Measurements from ENCODE around the gene KNL1.
A peak's percentile ranks its signal among the peaks of the same experiment; 100 is the strongest.

The KNL1 gene

DNA sequence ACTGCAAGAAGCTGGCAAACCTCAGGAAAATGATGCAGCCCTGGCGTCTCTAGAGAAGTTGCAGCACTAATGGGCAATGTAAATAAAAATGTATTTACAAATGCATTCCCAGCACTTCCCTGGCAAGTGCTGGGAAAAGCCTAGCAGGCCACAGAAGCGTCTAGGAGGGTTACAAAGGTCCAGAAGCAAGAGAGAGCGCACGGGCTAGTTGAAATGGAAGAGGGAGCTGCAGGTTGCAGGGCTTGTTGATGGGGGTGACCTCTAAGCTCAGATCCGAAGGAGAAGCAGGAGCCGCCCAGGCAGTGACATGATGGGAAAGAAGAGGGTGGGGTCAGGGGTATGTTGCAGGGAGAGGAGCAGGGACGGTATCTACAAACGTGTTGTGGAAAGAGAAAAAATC, 2.7 kb upstream of the KNL1 start:
- Histone ChIP-seq H3K4me1 (ENCODE audit: insufficient read depth, low read length) (peaks cover 4% of the 10 kb centered on the region; the same call in 1 of the 2 replicates), H3K9me3 (ENCODE audit: insufficient read depth, low read depth, low read length) (no peaks in the 10 kb centered on the region), H3K27me3 (ENCODE audit: insufficient read depth, low read length) (no peaks in the 10 kb centered on the region), H3K27ac (ENCODE audit: low read length) (no peak overlapping the region), H3K36me3 (ENCODE audit: insufficient read depth, low read depth, low read length) (no peaks in the 10 kb centered on the region), H3K4me3 (ENCODE audit: low read length) (peak overlapping the region; percentile 48), H3K9ac (ENCODE audit: low read depth, low read length) (no peak overlapping the region)

DNA sequence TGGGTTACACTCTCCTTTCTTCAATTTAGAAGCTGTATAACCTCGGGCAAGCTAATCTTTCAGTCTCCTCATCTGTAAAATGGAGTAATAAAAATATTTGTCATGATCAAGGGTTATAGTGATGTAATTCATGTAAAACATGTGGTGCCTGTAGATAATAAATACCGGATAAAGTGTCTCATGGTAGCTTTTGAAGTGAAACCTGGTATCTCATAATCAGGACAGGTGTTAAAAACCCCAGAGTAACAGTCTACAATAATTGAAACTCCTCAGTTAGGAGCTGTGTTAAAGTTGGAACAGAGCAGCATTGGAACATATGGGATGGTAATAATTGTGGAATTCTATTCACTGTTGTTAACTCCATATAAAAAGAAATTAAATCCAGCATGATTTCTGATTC, 884 bp upstream of the KNL1 start:
- H3K4me3 ChIP-seq (ENCODE audit: low read length): no peak overlapping the region
- H3K9ac ChIP-seq (ENCODE audit: low read depth, low read length): no peak overlapping the region
- peaks cover 4% of the 10 kb centered on the region; the same call in 1 of the 2 replicates for H3K4me1 ChIP-seq (ENCODE audit: insufficient read depth, low read length)
- no peaks in the 10 kb centered on the region for H3K36me3 ChIP-seq (ENCODE audit: insufficient read depth, low read depth, low read length)
- no peaks in the 10 kb centered on the region for H3K9me3 ChIP-seq (ENCODE audit: insufficient read depth, low read depth, low read length)
- no peak overlapping the region for H3K27ac ChIP-seq (ENCODE audit: low read length)
- H3K27me3 ChIP-seq (ENCODE audit: insufficient read depth, low read length): no peaks in the 10 kb centered on the region

DNA sequence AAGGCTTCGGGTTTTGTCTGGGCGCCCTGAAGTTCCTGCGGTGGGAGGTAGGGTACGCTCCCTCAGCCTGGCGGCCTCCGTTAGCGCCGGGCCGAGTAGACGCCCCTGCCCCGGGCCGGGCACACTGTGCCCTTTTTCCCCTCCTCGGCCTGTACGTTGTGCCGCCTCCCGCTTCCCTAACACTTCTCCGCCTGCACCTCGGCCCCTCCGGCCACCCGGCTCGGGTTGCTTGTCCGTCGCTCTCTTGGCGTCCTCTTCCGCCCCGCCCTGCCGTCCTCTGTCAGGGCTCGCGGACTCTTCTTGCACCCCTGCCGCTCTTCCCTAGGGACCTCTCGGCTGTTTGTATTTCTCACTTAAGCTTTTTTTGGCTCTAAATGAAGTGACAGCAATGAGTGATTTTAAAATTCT, 384 bp downstream of the KNL1 start:
- Histone ChIP-seq H3K27ac (ENCODE audit: low read length) (peak overlapping the region; percentile 63), H3K27me3 (ENCODE audit: insufficient read depth, low read length) (no peaks in the 10 kb centered on the region), H3K36me3 (ENCODE audit: insufficient read depth, low read depth, low read length) (no peaks in the 10 kb centered on the region), H3K4me3 (ENCODE audit: low read length) (peak overlapping the region; percentile 86), H3K4me1 (ENCODE audit: insufficient read depth, low read length) (peaks cover 4% of the 10 kb centered on the region; the same call in 1 of the 2 replicates), H3K9me3 (ENCODE audit: insufficient read depth, low read depth, low read length) (no peaks in the 10 kb centered on the region), H3K9ac (ENCODE audit: low read depth, low read length) (peak overlapping the region; percentile 90)

DNA sequence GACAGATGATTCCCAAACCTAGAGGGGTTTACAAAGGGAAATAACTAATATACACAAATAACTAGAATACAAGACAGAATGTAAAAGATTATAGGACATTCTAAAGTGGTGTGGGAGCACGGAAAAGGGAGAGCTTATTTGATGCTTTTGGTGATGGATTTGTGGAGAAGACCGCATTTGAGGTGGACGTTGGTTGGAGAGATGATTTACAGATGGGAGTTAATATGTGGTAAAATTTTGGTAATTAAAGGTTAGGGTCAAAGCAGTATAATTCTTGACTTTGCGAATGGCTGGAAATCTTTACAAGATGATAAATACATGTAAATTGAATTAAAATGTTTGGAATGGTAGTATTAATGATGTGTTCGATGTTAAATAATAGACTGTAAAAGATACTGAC, 1.2 kb downstream of the KNL1 start:
- Histone ChIP-seq H3K27ac (ENCODE audit: low read length) (no peak overlapping the region), H3K9ac (ENCODE audit: low read depth, low read length) (peak overlapping the region; percentile 90; the same call in 1 of the 2 replicates), H3K4me3 (ENCODE audit: low read length) (peak overlapping the region; percentile 86), H3K27me3 (ENCODE audit: insufficient read depth, low read length) (no peaks in the 10 kb centered on the region), H3K36me3 (ENCODE audit: insufficient read depth, low read depth, low read length) (no peaks in the 10 kb centered on the region), H3K9me3 (ENCODE audit: insufficient read depth, low read depth, low read length) (no peaks in the 10 kb centered on the region), H3K4me1 (ENCODE audit: insufficient read depth, low read length) (peaks cover 4% of the 10 kb centered on the region; the same call in 1 of the 2 replicates)

DNA sequence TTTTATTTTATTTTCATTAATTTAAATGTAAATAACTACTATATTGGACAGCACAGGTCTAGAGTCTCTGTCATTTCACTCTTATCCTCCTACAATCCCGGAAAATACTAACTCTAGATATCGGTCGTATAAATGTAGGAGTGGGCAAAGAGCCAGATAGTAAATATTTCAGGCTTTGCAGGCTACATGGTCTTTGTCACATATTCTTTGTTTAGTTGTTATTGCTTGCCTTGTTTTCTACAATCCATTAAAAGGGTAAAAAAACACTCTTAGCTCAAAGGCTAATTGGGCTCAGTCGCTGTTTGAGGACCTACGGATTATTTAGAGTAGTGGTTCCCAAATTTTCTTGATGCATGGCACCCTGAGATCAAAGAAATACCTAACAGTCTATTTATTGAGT, 1.7 kb downstream of the KNL1 start:
- Histone ChIP-seq H3K9ac (ENCODE audit: low read depth, low read length) (no peak overlapping the region), H3K27ac (ENCODE audit: low read length) (no peak overlapping the region), H3K4me1 (ENCODE audit: insufficient read depth, low read length) (peaks cover 4% of the 10 kb centered on the region; the same call in 1 of the 2 replicates), H3K27me3 (ENCODE audit: insufficient read depth, low read length) (no peaks in the 10 kb centered on the region), H3K4me3 (ENCODE audit: low read length) (no peak overlapping the region), H3K9me3 (ENCODE audit: insufficient read depth, low read depth, low read length) (no peaks in the 10 kb centered on the region), H3K36me3 (ENCODE audit: insufficient read depth, low read depth, low read length) (no peaks in the 10 kb centered on the region)

DNA sequence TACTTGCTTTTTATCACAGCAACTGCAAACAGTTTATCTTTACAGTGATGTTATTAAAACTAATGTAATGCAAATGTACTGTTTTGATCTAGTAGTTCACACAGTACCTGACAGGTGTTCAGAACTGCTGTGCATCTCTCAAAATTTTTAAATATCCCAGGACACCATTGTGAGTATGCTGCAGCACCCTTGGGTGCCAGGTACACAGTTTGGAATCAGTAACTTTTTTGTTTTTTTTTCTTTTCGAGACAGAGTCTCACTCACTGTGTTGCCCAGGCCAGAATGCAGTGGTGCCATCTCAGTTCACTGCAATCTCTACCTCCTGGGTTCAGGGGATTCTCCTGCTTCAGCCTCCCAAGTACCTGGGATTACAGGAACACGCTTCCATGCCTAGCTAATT, 3.0 kb downstream of the KNL1 start:
- H3K9me3 ChIP-seq (ENCODE audit: insufficient read depth, low read depth, low read length): no peaks in the 10 kb centered on the region
- H3K27ac ChIP-seq (ENCODE audit: low read length): no peak overlapping the region
- no peak overlapping the region for H3K9ac ChIP-seq (ENCODE audit: low read depth, low read length)
- H3K27me3 ChIP-seq (ENCODE audit: insufficient read depth, low read length): no peaks in the 10 kb centered on the region
- peaks cover 4% of the 10 kb centered on the region; the same call in 1 of the 2 replicates for H3K4me1 ChIP-seq (ENCODE audit: insufficient read depth, low read length)
- no peaks in the 10 kb centered on the region for H3K36me3 ChIP-seq (ENCODE audit: insufficient read depth, low read depth, low read length)
- H3K4me3 ChIP-seq (ENCODE audit: low read length): no peak overlapping the region

DNA sequence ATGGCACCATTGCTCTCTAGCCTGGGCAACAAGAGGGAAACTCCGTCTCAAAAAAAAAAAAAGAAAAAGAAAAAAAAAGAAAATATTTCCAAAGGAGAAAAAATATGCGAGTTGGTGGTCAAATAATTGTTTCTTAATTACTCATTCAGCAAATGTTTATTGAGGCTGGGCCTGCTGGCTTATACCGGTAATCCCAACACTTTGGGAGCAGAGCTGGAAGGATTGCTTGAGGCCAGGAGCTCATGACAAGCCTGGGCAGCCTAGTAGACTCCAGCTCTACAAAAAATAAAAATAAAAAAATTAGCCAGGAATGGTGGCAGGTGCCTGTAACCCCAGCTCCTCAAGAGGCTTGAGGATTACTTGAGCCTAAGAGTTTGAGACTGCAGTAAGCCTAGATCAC, 4.1 kb downstream of the KNL1 start:
- H3K4me3 ChIP-seq (ENCODE audit: low read length): no peak overlapping the region
- H3K27me3 ChIP-seq (ENCODE audit: insufficient read depth, low read length): no peaks in the 10 kb centered on the region
- no peaks in the 10 kb centered on the region for H3K9me3 ChIP-seq (ENCODE audit: insufficient read depth, low read depth, low read length)
- H3K9ac ChIP-seq (ENCODE audit: low read depth, low read length): no peak overlapping the region
- no peak overlapping the region for H3K27ac ChIP-seq (ENCODE audit: low read length)
- H3K36me3 ChIP-seq (ENCODE audit: insufficient read depth, low read depth, low read length): no peaks in the 10 kb centered on the region
- peaks cover 4% of the 10 kb centered on the region; the same call in 1 of the 2 replicates for H3K4me1 ChIP-seq (ENCODE audit: insufficient read depth, low read length)

DNA sequence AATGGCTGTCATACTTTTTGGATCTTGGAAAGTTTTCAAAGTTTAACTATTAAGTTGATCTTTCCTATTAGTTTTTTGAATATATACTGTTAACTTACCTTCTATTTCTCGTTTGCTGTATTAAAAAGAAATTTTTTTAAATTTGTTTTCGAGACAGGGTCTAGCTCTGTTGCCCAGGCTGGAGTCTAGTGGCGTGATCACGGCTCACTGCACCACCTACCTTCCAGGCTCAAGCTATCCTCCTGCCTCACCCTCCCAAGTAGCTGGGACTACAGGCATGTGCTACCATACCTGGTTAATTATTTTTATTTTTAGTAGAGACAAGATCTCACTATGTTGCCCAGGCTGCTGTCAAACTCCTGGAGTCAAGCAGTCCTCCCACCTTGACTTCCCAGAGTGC, 4.6 kb downstream of the KNL1 start:
- Histone ChIP-seq H3K36me3 (ENCODE audit: insufficient read depth, low read depth, low read length) (no peaks in the 10 kb centered on the region), H3K4me3 (ENCODE audit: low read length) (no peak overlapping the region), H3K27ac (ENCODE audit: low read length) (no peak overlapping the region), H3K9ac (ENCODE audit: low read depth, low read length) (no peak overlapping the region), H3K9me3 (ENCODE audit: insufficient read depth, low read depth, low read length) (no peaks in the 10 kb centered on the region), H3K27me3 (ENCODE audit: insufficient read depth, low read length) (no peaks in the 10 kb centered on the region), H3K4me1 (ENCODE audit: insufficient read depth, low read length) (peaks cover 4% of the 10 kb centered on the region; the same call in 1 of the 2 replicates)

DNA sequence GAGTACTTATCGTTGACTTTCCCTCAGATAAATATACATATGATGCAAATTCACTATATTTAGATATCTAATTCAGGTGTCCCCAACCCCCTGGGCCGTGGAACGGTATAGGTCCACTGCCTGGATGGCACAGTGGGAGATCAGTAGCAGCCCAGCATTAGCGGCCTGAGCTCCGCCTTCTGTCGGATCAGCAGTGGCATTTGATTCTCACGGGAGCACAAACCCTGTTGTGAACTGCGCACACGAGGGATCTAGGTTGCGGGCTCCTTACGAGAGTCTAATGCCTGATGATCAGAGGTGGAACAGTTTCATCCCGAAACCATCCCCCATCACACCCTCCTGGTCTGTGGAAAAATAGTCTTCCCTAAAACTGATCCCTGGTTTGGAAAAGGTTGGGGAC, 6.9 kb downstream of the KNL1 start:
- no peak overlapping the region for H3K9ac ChIP-seq (ENCODE audit: low read depth, low read length)
- no peaks in the 10 kb centered on the region for H3K9me3 ChIP-seq (ENCODE audit: insufficient read depth, low read depth, low read length)
- H3K4me1 ChIP-seq (ENCODE audit: insufficient read depth, low read length): no peaks in the 10 kb centered on the region
- no peaks in the 10 kb centered on the region for H3K27me3 ChIP-seq (ENCODE audit: insufficient read depth, low read length)
- H3K27ac ChIP-seq (ENCODE audit: low read length): no peak overlapping the region
- no peak overlapping the region for H3K4me3 ChIP-seq (ENCODE audit: low read length)
- H3K36me3 ChIP-seq (ENCODE audit: insufficient read depth, low read depth, low read length): no peaks in the 10 kb centered on the region

DNA sequence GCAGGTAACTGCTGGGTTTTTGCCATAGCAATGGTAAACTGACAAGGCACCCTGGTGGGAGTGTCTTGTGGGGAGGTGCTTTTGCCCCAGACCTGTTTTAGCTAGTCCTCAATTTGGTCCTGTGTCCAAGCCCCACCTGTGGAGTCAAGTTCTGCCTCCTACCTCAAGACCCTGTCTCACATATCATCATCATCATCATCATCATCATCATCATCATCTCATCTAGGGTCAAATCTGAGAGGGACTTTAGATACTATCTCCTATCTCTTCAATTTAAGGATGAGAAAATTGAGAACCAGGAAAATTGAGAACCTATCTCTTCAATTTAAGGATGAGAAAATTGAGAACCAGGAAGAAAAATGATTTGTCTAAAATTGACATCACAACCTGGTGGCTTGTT, 9.9 kb downstream of the KNL1 start:
- Histone ChIP-seq H3K4me3 (ENCODE audit: low read length) (no peak overlapping the region), H3K27me3 (ENCODE audit: insufficient read depth, low read length) (no peaks in the 10 kb centered on the region), H3K36me3 (ENCODE audit: insufficient read depth, low read depth, low read length) (no peaks in the 10 kb centered on the region; the same call in 1 of the 2 replicates), H3K9ac (ENCODE audit: low read depth, low read length) (no peak overlapping the region), H3K9me3 (ENCODE audit: insufficient read depth, low read depth, low read length) (no peaks in the 10 kb centered on the region), H3K27ac (ENCODE audit: low read length) (no peak overlapping the region), H3K4me1 (ENCODE audit: insufficient read depth, low read length) (no peaks in the 10 kb centered on the region)

DNA sequence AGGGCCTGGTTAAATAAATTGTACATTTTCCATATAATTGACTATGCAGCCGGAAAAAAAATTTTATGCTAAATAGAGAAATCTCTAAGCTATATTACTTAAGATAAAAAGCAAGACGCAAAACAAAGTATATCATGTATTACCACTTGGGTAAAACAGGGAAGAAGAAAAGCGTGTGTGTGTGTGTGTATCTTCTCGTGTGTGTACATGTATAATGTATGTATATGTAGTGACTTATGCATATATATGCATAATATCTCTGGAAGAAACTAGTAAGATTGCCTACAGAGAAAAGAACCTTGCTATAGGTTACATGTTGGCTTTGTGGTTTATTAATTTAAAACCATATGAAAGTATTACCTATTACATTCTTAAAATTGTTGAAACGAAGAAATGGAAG, 19.0 kb downstream of the KNL1 start:
- H3K9ac ChIP-seq (ENCODE audit: low read depth, low read length): no peak overlapping the region
- no peak overlapping the region for H3K4me3 ChIP-seq (ENCODE audit: low read length)
- no peak overlapping the region for H3K27ac ChIP-seq (ENCODE audit: low read length)
- no peaks in the 10 kb centered on the region for H3K4me1 ChIP-seq (ENCODE audit: insufficient read depth, low read length)
- no peaks in the 10 kb centered on the region; the same call in 1 of the 2 replicates for H3K36me3 ChIP-seq (ENCODE audit: insufficient read depth, low read depth, low read length)
- H3K27me3 ChIP-seq (ENCODE audit: insufficient read depth, low read length): no peaks in the 10 kb centered on the region
- H3K9me3 ChIP-seq (ENCODE audit: insufficient read depth, low read depth, low read length): no peaks in the 10 kb centered on the region

DNA sequence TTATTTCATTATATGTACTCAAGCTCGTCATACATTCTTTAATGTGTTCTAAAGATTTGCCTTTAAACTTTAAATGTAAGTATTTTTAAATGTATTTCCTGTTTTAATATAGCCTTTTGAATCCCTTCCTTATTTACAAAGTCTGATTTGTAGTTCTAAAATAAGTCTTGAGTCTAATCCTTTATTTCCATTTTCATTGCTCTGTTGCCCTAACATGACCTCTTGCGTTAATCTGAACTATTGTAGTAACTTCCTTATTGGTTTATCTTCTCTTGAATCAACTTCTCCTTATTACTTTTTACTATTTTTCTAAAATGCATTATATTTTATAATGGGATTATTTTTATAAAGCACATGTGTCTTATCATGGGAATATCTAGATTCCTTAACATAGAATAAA, 24.0 kb downstream of the KNL1 start:
- H3K4me3 ChIP-seq (ENCODE audit: low read length): no peak overlapping the region
- no peak overlapping the region for H3K27ac ChIP-seq (ENCODE audit: low read length)
- no peaks in the 10 kb centered on the region for H3K9me3 ChIP-seq (ENCODE audit: insufficient read depth, low read depth, low read length)
- no peaks in the 10 kb centered on the region for H3K27me3 ChIP-seq (ENCODE audit: insufficient read depth, low read length)
- no peak overlapping the region for H3K9ac ChIP-seq (ENCODE audit: low read depth, low read length)
- peaks cover 22% of the 10 kb centered on the region for H3K36me3 ChIP-seq (ENCODE audit: insufficient read depth, low read depth, low read length)
- no peaks in the 10 kb centered on the region for H3K4me1 ChIP-seq (ENCODE audit: insufficient read depth, low read length)

Data from iPS-20b (cell line).